IPS-20b (cell line): ENCODE results near the gene ISM1.

ENCODE experiments used
- H3K27ac ChIP-seq: one replicate; pipeline ENCODE4 v1.5.1; 2013; ENCODE audit warnings: low read length
- H3K27me3 ChIP-seq: 2 replicates; pipeline ENCODE4 v1.6.1; 2013; ENCODE audit warnings: mild to moderate bottlenecking, low read length, inconsistent platforms; ENCODE audit not compliant: insufficient read depth
- H3K36me3 ChIP-seq: 2 replicates; pipeline ENCODE4 v1.6.1; 2013; ENCODE audit warnings: low read depth, mild to moderate bottlenecking, inconsistent platforms, low read length, moderate library complexity; ENCODE audit not compliant: insufficient read depth
- H3K4me1 ChIP-seq: 2 replicates; pipeline ENCODE4 v1.6.1; 2013; ENCODE audit warnings: mild to moderate bottlenecking, control low read depth, inconsistent platforms, low read length, moderate library complexity; ENCODE audit not compliant: insufficient read depth
- H3K4me3 ChIP-seq: 2 replicates; pipeline ENCODE4 v1.5.1; 2013; ENCODE audit warnings: mild to moderate bottlenecking, low read length, inconsistent platforms
- H3K9ac ChIP-seq: 2 replicates; pipeline ENCODE4 v1.6.1; 2013; ENCODE audit warnings: low read depth, mild to moderate bottlenecking, inconsistent platforms, low read length, moderate library complexity
- H3K9me3 ChIP-seq: 2 replicates; pipeline ENCODE4 v1.6.1; 2013; ENCODE audit warnings: mild to moderate bottlenecking, low read depth, low read length, inconsistent platforms; ENCODE audit not compliant: insufficient read depth

Gene ISM1

DNA sequence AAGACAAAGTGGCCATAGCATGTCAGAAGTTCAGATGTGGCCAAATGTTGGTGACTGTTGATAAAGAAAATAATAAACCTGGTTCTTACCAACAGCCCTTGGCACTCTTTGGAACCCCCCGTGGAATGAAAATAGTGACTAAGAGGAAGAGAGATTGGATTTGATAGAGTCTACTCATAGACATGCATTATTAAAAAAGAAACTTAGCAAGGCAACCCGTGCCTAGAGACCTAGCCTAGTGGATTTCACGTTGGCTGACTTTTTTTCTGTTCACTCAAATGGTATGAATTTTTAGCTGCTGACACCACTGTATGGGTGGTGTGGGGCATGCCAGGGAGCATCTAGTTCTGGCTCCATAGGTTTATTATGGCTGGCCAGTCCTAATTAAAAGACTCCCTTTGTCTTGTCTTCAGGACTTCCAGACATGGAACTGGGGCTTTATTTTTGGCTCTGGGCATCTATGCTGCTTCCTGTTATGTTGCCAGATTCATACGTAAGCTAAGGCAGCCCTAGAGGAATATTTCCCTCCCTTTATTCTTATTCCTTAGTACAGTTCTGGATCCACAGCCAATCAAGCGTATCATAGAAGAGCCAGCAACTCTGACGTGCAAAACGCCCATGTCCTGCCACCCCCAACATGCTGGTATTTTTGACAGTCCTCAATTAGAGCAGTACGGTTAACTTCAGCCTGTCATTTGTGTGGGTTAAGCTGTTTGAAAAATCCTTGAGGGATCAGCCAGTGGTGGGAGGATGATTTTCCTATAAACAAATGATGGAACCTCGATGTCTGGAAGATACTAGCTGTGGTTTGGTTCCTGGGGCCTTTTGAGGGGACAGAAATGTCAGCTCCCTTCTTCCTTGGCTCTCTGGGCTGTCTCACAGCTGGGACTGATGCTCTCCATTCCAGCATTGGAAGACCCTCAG, 127.5 kb downstream of the ISM1 start:
- Histone ChIP-seq H3K36me3 (no peaks in the 10 kb centered on the region), H3K9ac (no peak overlapping the region), H3K4me1 (0 out of 2 replicates have a peak, but pooled peaks cover 3% of the 10 kb centered on the region), H3K4me3 (no peak overlapping the region), H3K27me3 (no peaks in the 10 kb centered on the region), H3K27ac (no peak overlapping the region), H3K9me3 (no peaks in the 10 kb centered on the region)

DNA sequence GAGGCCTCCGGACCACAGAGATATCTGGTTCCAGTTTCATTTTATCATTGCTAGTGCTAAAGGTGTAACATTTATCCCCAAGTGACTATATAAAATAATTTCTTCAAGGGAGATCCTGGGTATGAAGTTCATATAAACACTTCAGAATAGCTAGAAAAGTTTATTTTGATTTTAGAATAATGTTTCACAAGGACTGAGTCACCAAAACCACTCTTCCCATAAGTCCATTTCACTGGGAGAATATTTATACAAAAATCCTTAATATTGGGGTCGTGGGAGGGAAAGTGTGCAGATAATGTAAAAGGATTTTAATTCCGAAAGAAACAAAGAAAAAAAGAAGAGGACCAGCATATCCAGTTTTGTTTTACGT, 128.1 kb downstream of the ISM1 start:
- Histone ChIP-seq H3K27me3 (no peaks in the 10 kb centered on the region), H3K4me1 (0 out of 2 replicates have a peak, but pooled peaks cover 3% of the 10 kb centered on the region), H3K4me3 (no peak overlapping the region), H3K9me3 (no peaks in the 10 kb centered on the region), H3K9ac (no peak overlapping the region), H3K36me3 (no peaks in the 10 kb centered on the region), H3K27ac (no peak overlapping the region)
